AG04449 (cell line): ENCODE results near the gene SLC12A1.

ENCODE experiments used
- CTCF ChIA-PET: fragments of 350-600 bp; formaldehyde crosslinking; extraction: SDS; loops from one replicate; lab custom pipeline; 2021; ENCODE audit warnings: antibody characterized with exemption; lab: Yijun Ruan, JAX
- POLR2A ChIA-PET: fragments of 400-600, 350-600 bp; formaldehyde crosslinking; extraction: SDS; loops from one replicate; lab custom pipeline; 2020; ENCODE audit warnings: antibody characterized with exemption, inconsistent platforms; lab: Yijun Ruan, JAX
- DNase-seq: peaks from one replicate; pipeline ENCODE4 v3.0.0-alpha.2; 2010; ENCODE audit warnings: low read depth, low spot score
- H3K4me3 ChIP-seq: 2 replicates; pipeline ENCODE4 v1.5.1; 2011; ENCODE audit warnings: low read depth, mild to moderate bottlenecking, control low read depth, low read length
- CTCF ChIP-seq: IDR thresholded peaks from one replicate; pipeline ENCODE4 v1.5.1; 2011; ENCODE audit warnings: mild to moderate bottlenecking, moderate library complexity, low read length, control low read depth, inconsistent platforms; ENCODE audit not compliant: insufficient read depth; ENCODE audit errors: missing control alignments

Gene SLC12A1

GRCh38 chr15:48283396-48284145, 77.5 kb downstream of the SLC12A1 start:
- no peak for DNase-seq
- ChIA-PET CTCF (interaction anchor here (1.0 to 5.0 kb wide), 7 partner anchors 11 to 1088 kb away, joined by 3 to 65 read pairs (median 4); no protein-coding TSS in a partner anchor), POLR2A (no interaction called here)
- TF ChIP-seq CTCF: no peak
- H3K4me3 ChIP-seq: no peak overlapping the region

GRCh38 chr15:48285329-48286214, 79.5 kb downstream of the SLC12A1 start:
- no peak overlapping the region for H3K4me3 ChIP-seq
- ChIA-PET POLR2A (no interaction called here), CTCF (interaction anchor here (0.6 to 5.0 kb wide), 38 partner anchors 9 to 1096 kb away, joined by 3 to 65 read pairs (median 4); no protein-coding TSS in a partner anchor)
- peak; percentile 51 for TF ChIP-seq CTCF
- DNase-seq: peak; percentile 38

- no peak for TF ChIP-seq CTCF
- ChIA-PET POLR2A (no interaction called here), CTCF (interaction anchor here (1.4 kb wide), 1 partner anchor 10 kb away, joined by 3 read pairs; no protein-coding TSS in a partner anchor)
- DNase-seq: no peak
- no peak overlapping the region for H3K4me3 ChIP-seq
These were observed 83.5 kb downstream of the SLC12A1 start for GRCh38 chr15:48289628-48290027.

GRCh38 chr15:48292458-48292857, 86.4 kb downstream of the SLC12A1 start:
- no peak for TF ChIP-seq CTCF
- H3K4me3 ChIP-seq: no peak overlapping the region
- ChIA-PET CTCF (no interaction called here), POLR2A (no interaction called here)
- DNase-seq: no peak

GRCh38 chr15:48297668-48298067, 91.6 kb downstream of the SLC12A1 start:
- ChIA-PET CTCF (interaction anchor here (2.6 kb wide), 1 partner anchor 11 kb away, joined by 28 read pairs; no protein-coding TSS in a partner anchor), POLR2A (no interaction called here)
- no peak for TF ChIP-seq CTCF
- DNase-seq: no peak
- H3K4me3 ChIP-seq: no peak overlapping the region
